ENCODE measurements around the gene RAPGEF1.

Gene RAPGEF1

GRCh38 chr9:131700765-131701435, 39.0 kb downstream of the RAPGEF1 start:
- Histone ChIP-seq H3K27ac (ENCODE audit: insufficient read depth in 1 of 2, low read depth in 1 of 2, low read length in 2 of 2, poor library complexity in 1 of 2, severe bottlenecking in 2 of 2) (no peak overlapping the region), H3K9me3 (ENCODE audit: control extremely low read depth in 1 of 5, control insufficient read depth in 4 of 5, insufficient read depth in 2 of 5, low read depth in 1 of 5, low read length in 4 of 5) (no peaks in the 10 kb centered on the region), H3K27me3 (replicated peaks in 2 of 5; ENCODE audit: control insufficient read depth in 4 of 5, insufficient read depth in 5 of 5, low read length in 4 of 5) (no peaks in the 10 kb centered on the region), H3K4me3 (ENCODE audit: control insufficient read depth in 1 of 7, extremely low read depth in 1 of 7, insufficient read depth in 4 of 7, low read depth in 2 of 7, low read length in 6 of 7) (peak overlapping the region in 1 of 7 experiments; percentile 48), H3K36me3 (ENCODE audit: control insufficient read depth in 4 of 4, insufficient read depth in 4 of 4, low read length in 3 of 4) (no peaks in the 10 kb centered on the region), H3K4me1 (ENCODE audit: control extremely low read depth in 1 of 4, control insufficient read depth in 4 of 4, insufficient read depth in 4 of 4, low read length in 3 of 4) (peaks cover 17 to 80% (median 37%) of the 10 kb centered on the region in 4 experiments)
- ChIA-PET CTCF (interaction anchor here (1.9 kb wide), 1 partner anchor 45 kb away, joined by 6 read pairs; no protein-coding TSS in a partner anchor), POLR2A (no interaction called here)
- WGBS (ENCODE audit: insufficient coverage), result 0% methylated on average over 1 of the region's 11 CpGs
- peak in 2 of 3 donors; percentile 49 to 52 for DNase-seq

- H3K27me3 ChIP-seq (replicated peaks in 2 of 5; ENCODE audit: control insufficient read depth in 4 of 5, insufficient read depth in 5 of 5, low read length in 4 of 5), result no peaks in the 10 kb centered on the region
- CTCF ChIA-PET, result no interaction called here
- DNase-seq, result no peak
- H3K4me3 ChIP-seq (ENCODE audit: control insufficient read depth in 1 of 7, extremely low read depth in 1 of 7, insufficient read depth in 4 of 7, low read depth in 2 of 7, low read length in 6 of 7), result no peak overlapping the region
- POLR2A ChIA-PET, result no interaction called here
- no peak overlapping the region for H3K27ac ChIP-seq (ENCODE audit: insufficient read depth in 1 of 2, low read depth in 1 of 2, low read length in 2 of 2, poor library complexity in 1 of 2, severe bottlenecking in 2 of 2)
- H3K9me3 ChIP-seq (ENCODE audit: control extremely low read depth in 1 of 5, control insufficient read depth in 4 of 5, insufficient read depth in 2 of 5, low read depth in 1 of 5, low read length in 4 of 5), result no peaks in the 10 kb centered on the region
- no peaks in the 10 kb centered on the region for H3K36me3 ChIP-seq (ENCODE audit: control insufficient read depth in 4 of 4, insufficient read depth in 4 of 4, low read length in 3 of 4)
- 100% methylated on average over 7 of the region's 7 CpGs for WGBS (ENCODE audit: insufficient coverage)
- H3K4me1 ChIP-seq (ENCODE audit: control extremely low read depth in 1 of 4, control insufficient read depth in 4 of 4, insufficient read depth in 4 of 4, low read length in 3 of 4), result peaks cover 17 to 74% (median 37%) of the 10 kb centered on the region in 4 experiments
Measured at GRCh38 chr9:131700076-131700475, 39.8 kb downstream of the RAPGEF1 start.

- peaks cover 17 to 62% (median 37%) of the 10 kb centered on the region in 4 experiments for H3K4me1 ChIP-seq (ENCODE audit: control extremely low read depth in 1 of 4, control insufficient read depth in 4 of 4, insufficient read depth in 4 of 4, low read length in 3 of 4)
- no peaks in the 10 kb centered on the region for H3K36me3 ChIP-seq (ENCODE audit: control insufficient read depth in 4 of 4, insufficient read depth in 4 of 4, low read length in 3 of 4)
- no peak for DNase-seq
- H3K9me3 ChIP-seq (ENCODE audit: control extremely low read depth in 1 of 5, control insufficient read depth in 4 of 5, insufficient read depth in 2 of 5, low read depth in 1 of 5, low read length in 4 of 5), result peaks cover 0 to 3% (median 0%) of the 10 kb centered on the region in 5 experiments
- 38% methylated on average over 4 of the region's 4 CpGs for WGBS (ENCODE audit: insufficient coverage)
- ChIA-PET POLR2A (interaction anchor here (0.9 to 1.0 kb wide), 2 partner anchors 24 to 35 kb away, joined by 3 to 4 read pairs; no protein-coding TSS in a partner anchor), CTCF (interaction anchor here (0.9 to 4.5 kb wide), 8 partner anchors 11 to 107 kb away, joined by 3 to 27 read pairs (median 3); no protein-coding TSS in a partner anchor)
- H3K27ac ChIP-seq (ENCODE audit: insufficient read depth in 1 of 2, low read depth in 1 of 2, low read length in 2 of 2, poor library complexity in 1 of 2, severe bottlenecking in 2 of 2), result no peak overlapping the region
- no peak overlapping the region for H3K4me3 ChIP-seq (ENCODE audit: control insufficient read depth in 1 of 7, extremely low read depth in 1 of 7, insufficient read depth in 4 of 7, low read depth in 2 of 7, low read length in 6 of 7)
- no peaks in the 10 kb centered on the region for H3K27me3 ChIP-seq (replicated peaks in 2 of 5; ENCODE audit: control insufficient read depth in 4 of 5, insufficient read depth in 5 of 5, low read length in 4 of 5)
Measured at GRCh38 chr9:131698618-131698985, 41.3 kb downstream of the RAPGEF1 start.

- peak overlapping the region in 1 of 7 experiments; percentile 21 for H3K4me3 ChIP-seq (ENCODE audit: control insufficient read depth in 1 of 7, extremely low read depth in 1 of 7, insufficient read depth in 4 of 7, low read depth in 2 of 7, low read length in 6 of 7)
- peak overlapping the region in 1 of 2 experiments; percentile 27 for H3K27ac ChIP-seq (ENCODE audit: insufficient read depth in 1 of 2, low read depth in 1 of 2, low read length in 2 of 2, poor library complexity in 1 of 2, severe bottlenecking in 2 of 2)
- H3K36me3 ChIP-seq (ENCODE audit: control insufficient read depth in 4 of 4, insufficient read depth in 4 of 4, low read length in 3 of 4), result no peaks in the 10 kb centered on the region
- POLR2A ChIA-PET, result interaction anchor here (0.7 to 1.0 kb wide), 3 partner anchors 24 to 265 kb away, joined by 3 to 4 read pairs (median 3); no protein-coding TSS in a partner anchor
- peaks cover 17 to 62% (median 37%) of the 10 kb centered on the region in 4 experiments for H3K4me1 ChIP-seq (ENCODE audit: control extremely low read depth in 1 of 4, control insufficient read depth in 4 of 4, insufficient read depth in 4 of 4, low read length in 3 of 4)
- peak; percentile 60 to 91 (median 84) for DNase-seq
- peaks cover 0 to 3% (median 0%) of the 10 kb centered on the region in 5 experiments for H3K9me3 ChIP-seq (ENCODE audit: control extremely low read depth in 1 of 5, control insufficient read depth in 4 of 5, insufficient read depth in 2 of 5, low read depth in 1 of 5, low read length in 4 of 5)
- no peaks in the 10 kb centered on the region for H3K27me3 ChIP-seq (replicated peaks in 2 of 5; ENCODE audit: control insufficient read depth in 4 of 5, insufficient read depth in 5 of 5, low read length in 4 of 5)
- CTCF ChIA-PET, result interaction anchor here (0.9 to 4.5 kb wide), 11 partner anchors 9 to 107 kb away, joined by 3 to 27 read pairs (median 3); no protein-coding TSS in a partner anchor
- 29% methylated on average over 2 of the region's 5 CpGs for WGBS (ENCODE audit: insufficient coverage)
Measured at GRCh38 chr9:131697908-131698617, 41.8 kb downstream of the RAPGEF1 start.

- Histone ChIP-seq H3K4me1 (ENCODE audit: control extremely low read depth in 1 of 4, control insufficient read depth in 4 of 4, insufficient read depth in 4 of 4, low read length in 3 of 4) (peaks cover 17 to 60% (median 37%) of the 10 kb centered on the region in 4 experiments), H3K27me3 (replicated peaks in 2 of 5; ENCODE audit: control insufficient read depth in 4 of 5, insufficient read depth in 5 of 5, low read length in 4 of 5) (no peaks in the 10 kb centered on the region), H3K9me3 (ENCODE audit: control extremely low read depth in 1 of 5, control insufficient read depth in 4 of 5, insufficient read depth in 2 of 5, low read depth in 1 of 5, low read length in 4 of 5) (peaks cover 0 to 3% (median 0%) of the 10 kb centered on the region in 5 experiments), H3K36me3 (ENCODE audit: control insufficient read depth in 4 of 4, insufficient read depth in 4 of 4, low read length in 3 of 4) (no peaks in the 10 kb centered on the region), H3K27ac (ENCODE audit: insufficient read depth in 1 of 2, low read depth in 1 of 2, low read length in 2 of 2, poor library complexity in 1 of 2, severe bottlenecking in 2 of 2) (no peak overlapping the region), H3K4me3 (ENCODE audit: control insufficient read depth in 1 of 7, extremely low read depth in 1 of 7, insufficient read depth in 4 of 7, low read depth in 2 of 7, low read length in 6 of 7) (no peak overlapping the region)
- CTCF ChIA-PET, result interaction anchor here (0.9 to 4.5 kb wide), 9 partner anchors 8 to 87 kb away, joined by 3 to 27 read pairs (median 4); no protein-coding TSS in a partner anchor
- WGBS (ENCODE audit: insufficient coverage), result 96% methylated on average over 6 of the region's 6 CpGs
- no peak for DNase-seq
- POLR2A ChIA-PET, result interaction anchor here (0.7 kb wide), 1 partner anchor 264 kb away, joined by 3 read pairs; no protein-coding TSS in a partner anchor
Measured at GRCh38 chr9:131697097-131697496, 42.8 kb downstream of the RAPGEF1 start.

- no peak for DNase-seq
- peaks cover 0 to 3% (median 0%) of the 10 kb centered on the region in 5 experiments for H3K9me3 ChIP-seq (ENCODE audit: control extremely low read depth in 1 of 5, control insufficient read depth in 4 of 5, insufficient read depth in 2 of 5, low read depth in 1 of 5, low read length in 4 of 5)
- 94% methylated on average over 5 of the region's 6 CpGs for WGBS (ENCODE audit: insufficient coverage)
- no peak overlapping the region for H3K4me3 ChIP-seq (ENCODE audit: control insufficient read depth in 1 of 7, extremely low read depth in 1 of 7, insufficient read depth in 4 of 7, low read depth in 2 of 7, low read length in 6 of 7)
- POLR2A ChIA-PET, result interaction anchor here (0.6 kb wide), 1 partner anchor 29 kb away, joined by 3 read pairs; no protein-coding TSS in a partner anchor
- peaks cover 9 to 49% (median 30%) of the 10 kb centered on the region in 4 experiments for H3K4me1 ChIP-seq (ENCODE audit: control extremely low read depth in 1 of 4, control insufficient read depth in 4 of 4, insufficient read depth in 4 of 4, low read length in 3 of 4)
- H3K36me3 ChIP-seq (ENCODE audit: control insufficient read depth in 4 of 4, insufficient read depth in 4 of 4, low read length in 3 of 4), result no peaks in the 10 kb centered on the region
- H3K27me3 ChIP-seq (replicated peaks in 2 of 5; ENCODE audit: control insufficient read depth in 4 of 5, insufficient read depth in 5 of 5, low read length in 4 of 5), result no peaks in the 10 kb centered on the region
- H3K27ac ChIP-seq (ENCODE audit: insufficient read depth in 1 of 2, low read depth in 1 of 2, low read length in 2 of 2, poor library complexity in 1 of 2, severe bottlenecking in 2 of 2), result no peak overlapping the region
- CTCF ChIA-PET, result interaction anchor here (0.9 to 4.5 kb wide), 11 partner anchors 8 to 86 kb away, joined by 3 to 27 read pairs (median 4); no protein-coding TSS in a partner anchor
Measured at GRCh38 chr9:131695836-131696460, 43.9 kb downstream of the RAPGEF1 start.

Measured in common myeloid progenitor, CD34-positive (primary cell).